Ovary (tissue), 9 donors: ENCODE data around the gene CARD9. TPM values are rescaled to one million over a fixed set of nuclear protein-coding genes. Genes with fewer than 3 reads are reported as not detected.

ENCODE experiments used
- DNase-seq, 5 donors: peaks; one replicate each; pipeline ENCODE4 v3.0.0-alpha.2; 2019 to 2020
- H3K27ac ChIP-seq, 2 donors: fragments of 200-600 bp; one replicate each; pipeline versions ENCODE4 v1.5.1 to v1.8.0; 2019 to 2022
- H3K27me3 ChIP-seq: fragments of 200-600 bp; one replicate; pipeline ENCODE4 v1.8.0; 2022
- H3K36me3 ChIP-seq: fragments of 200-600 bp; sonication (generic); one replicate; pipeline ENCODE4 v1.5.1; 2019
- H3K4me1 ChIP-seq: one replicate; pipeline ENCODE4 v1.8.1; 2013; ENCODE audit warnings: mild to moderate bottlenecking, moderate library complexity; ENCODE audit not compliant: insufficient read depth
- H3K4me3 ChIP-seq: fragments of 200-600 bp; sonication (generic); one replicate; pipeline ENCODE4 v1.5.1; 2017
- H3K9me3 ChIP-seq, 2 donors: fragments of 200-600 bp in 1 of 2; sonication (generic) in 1 of 2; one replicate each; pipeline versions ENCODE4 v1.5.1 to v1.8.1; 2013 to 2019; ENCODE audit warnings: mild to moderate bottlenecking in 1 of 2, moderate library complexity in 1 of 2
- EP300 ChIP-seq: sonication (generic); formaldehyde crosslinking; IDR thresholded peaks from one replicate; pipeline ENCODE4 v1.6.1; 2017; ENCODE audit warnings: antibody characterized with exemption
- POLR2A ChIP-seq: fragments of 450-650 bp; IDR thresholded peaks from one replicate; pipeline ENCODE4 v1.6.1; 2017; ENCODE audit warnings: antibody characterized with exemption, mild to moderate bottlenecking, moderate library complexity
- WGBS, 3 donors: extraction: QIAGEN DNeasy Blood & Tissue Kit in 1 of 3; methylation state at CpG; one replicate each; pipeline versions ENCODE4 v1.1.5 to v1.1.7; 2013 to 2017; 5-methylcytosine and 5-hydroxymethylcytosine counted together
- intact Hi-C, 4 donors: fragments of 100-400 bp; cut with DNase I; formaldehyde crosslinking; loops; one replicate each; pipeline versions ENCODE4 v1.11.0 to v1.15.1; 2022 to 2023
- polyA plus RNA-seq, 2 donors: library from polyadenylated mRNA; stranded (reverse); fragments of 200-250 nt in 1 of 2; fragments of 350-450 nt in 1 of 2; fragmentation: Illumina TruSeq in 1 of 2; extraction: RNeasy Lipid Tissue Mini Kit (QIAGEN cat#74804) in 1 of 2; gene quantifications; one replicate each; pipeline ENCODE4 v1.2.3, GENCODE V29; 2013 to 2014
- total RNA-seq, 7 donors: library from RNA; depleted of rRNA in 2 of 7; stranded (reverse); fragments of >200 nt in 2 of 7; fragmentation: NEBNext Ultra II Directional in 3 of 7; extraction: Animal tissue kit (Norgen Biotek cat#: 25700) in 3 of 7; gene quantifications; one replicate each; pipeline versions ENCODE4 v1.1.0 to v1.2.4, GENCODE V29; 2016 to 2023
- TF ChIP-seq, protein P1 (sequence below), 3 donors: fragments of 450-650 bp in 2 of 3; fragments of 200-600 bp in 1 of 3; IDR thresholded peaks; one replicate each; pipeline versions ENCODE4 v1.5.1 to v1.8.0; 2016 to 2022; ENCODE audit warnings: antibody characterized with exemption in 3 of 3, mild to moderate bottlenecking in 1 of 3
- donor health status: DM: no; HTN: no; CAD: no; lungs with moderate emphysema.
- donor health status: DM: no; HTN: no; CAD: no.
- donor health status: Bipolar disorder and iron deficiency.
- donor health status: DM: yes; HTN: yes; CAD: no.
- donor health status: DM: no; HTN: no; CAD: no.
- donor health status: DM: yes; HTN: yes; CAD: no.

CARD9 gene
- total and polyA plus RNA-seq, 9 donors = 0.48 to 3.5 (median 1.1) TPM; not detected in 1

GRCh38 chr9:136386018-136386417 is 12.5 kb upstream of the CARD9 start:
- H3K9me3 ChIP-seq = no peaks in the 10 kb centered on the region
- no peak for DNase-seq
- H3K27ac ChIP-seq = no peak overlapping the region
- intact Hi-C loops = loop anchor here in 1 of 4 donors (10.0 kb wide), 1 partner anchor 241 kb away; no protein-coding TSS in a partner anchor
- no peaks in the 10 kb centered on the region for H3K36me3 ChIP-seq
- TF ChIP-seq EP300 (no peak), POLR2A (no peak)
- TF ChIP-seq, protein P1, sequence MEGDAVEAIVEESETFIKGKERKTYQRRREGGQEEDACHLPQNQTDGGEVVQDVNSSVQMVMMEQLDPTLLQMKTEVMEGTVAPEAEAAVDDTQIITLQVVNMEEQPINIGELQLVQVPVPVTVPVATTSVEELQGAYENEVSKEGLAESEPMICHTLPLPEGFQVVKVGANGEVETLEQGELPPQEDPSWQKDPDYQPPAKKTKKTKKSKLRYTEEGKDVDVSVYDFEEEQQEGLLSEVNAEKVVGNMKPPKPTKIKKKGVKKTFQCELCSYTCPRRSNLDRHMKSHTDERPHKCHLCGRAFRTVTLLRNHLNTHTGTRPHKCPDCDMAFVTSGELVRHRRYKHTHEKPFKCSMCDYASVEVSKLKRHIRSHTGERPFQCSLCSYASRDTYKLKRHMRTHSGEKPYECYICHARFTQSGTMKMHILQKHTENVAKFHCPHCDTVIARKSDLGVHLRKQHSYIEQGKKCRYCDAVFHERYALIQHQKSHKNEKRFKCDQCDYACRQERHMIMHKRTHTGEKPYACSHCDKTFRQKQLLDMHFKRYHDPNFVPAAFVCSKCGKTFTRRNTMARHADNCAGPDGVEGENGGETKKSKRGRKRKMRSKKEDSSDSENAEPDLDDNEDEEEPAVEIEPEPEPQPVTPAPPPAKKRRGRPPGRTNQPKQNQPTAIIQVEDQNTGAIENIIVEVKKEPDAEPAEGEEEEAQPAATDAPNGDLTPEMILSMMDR (IDR thresholded peaks at IDR 0.05) = no peak
- no peaks in the 10 kb centered on the region for H3K4me1 ChIP-seq
- WGBS, 3 donors = 90 to 95% (median 91%) methylated on average over 13 of the region's 13 CpGs
- H3K4me3 ChIP-seq = no peak overlapping the region
- H3K27me3 ChIP-seq = no peaks in the 10 kb centered on the region

DNA sequence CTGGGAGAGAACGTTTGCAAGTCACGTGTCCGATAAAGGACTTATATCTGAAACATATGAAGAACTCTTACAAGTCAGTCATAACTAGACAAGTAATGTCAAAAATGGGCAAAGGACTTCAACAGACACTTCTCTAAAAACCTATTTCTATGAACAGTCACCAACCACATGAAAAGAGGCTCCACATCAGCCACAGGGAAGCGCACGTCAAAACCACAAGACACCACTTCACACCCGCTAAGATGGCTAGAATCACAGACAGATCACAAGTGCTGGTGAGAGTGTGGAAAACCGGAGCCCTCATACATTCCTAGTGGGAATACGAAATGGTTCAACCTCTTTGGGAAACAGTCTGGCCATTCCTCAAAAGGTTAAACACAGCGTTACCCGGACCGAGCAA is 11.5 kb upstream of the CARD9 start:
- H3K36me3 ChIP-seq = no peaks in the 10 kb centered on the region

DNA sequence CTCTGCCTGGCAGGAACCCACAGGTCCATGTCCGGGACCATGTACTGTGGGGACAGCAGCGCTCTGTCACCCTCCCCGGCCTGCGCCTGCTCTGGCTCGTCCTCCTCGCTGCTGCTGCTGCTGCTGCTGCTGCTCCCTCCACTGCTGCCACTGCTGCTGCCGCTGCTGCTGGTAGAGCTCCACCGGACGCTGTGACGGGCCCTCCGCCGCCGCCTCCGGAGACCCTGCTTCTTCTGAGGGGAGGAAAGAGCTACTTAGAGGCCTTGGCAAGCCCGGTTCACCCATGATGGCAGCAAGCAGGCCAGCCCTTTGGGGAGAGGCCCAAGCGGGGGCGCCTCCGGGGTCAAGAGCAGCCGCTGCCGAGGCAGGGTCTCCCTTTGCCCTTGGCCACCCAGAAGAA is 10.0 kb upstream of the CARD9 start:
- Histone ChIP-seq H3K4me1 (no peaks in the 10 kb centered on the region), H3K9me3 (no peaks in the 10 kb centered on the region), H3K4me3 (no peak overlapping the region), H3K36me3 (no peaks in the 10 kb centered on the region), H3K27ac (no peak overlapping the region), H3K27me3 (no peaks in the 10 kb centered on the region)
- intact Hi-C loops = loop anchor here in 1 of 4 donors (10.0 kb wide), 1 partner anchor 239 kb away; no protein-coding TSS in a partner anchor
- no peak for DNase-seq
- TF ChIP-seq, protein P1 (IDR thresholded peaks at IDR 0.05) = no peak
- TF ChIP-seq EP300 = no peak
- no peak for TF ChIP-seq POLR2A
- WGBS, 3 donors = 91 to 94% (median 92%) methylated on average over 20 of the region's 20 CpGs

More for the DNA sequence above, 11.5 kb upstream of the CARD9 start:
- H3K27ac ChIP-seq = no peak overlapping the region
- intact Hi-C loops = loop anchor here in 1 of 4 donors (10.0 kb wide), 1 partner anchor 240 kb away; no protein-coding TSS in a partner anchor
- H3K4me3 ChIP-seq = no peak overlapping the region
- DNase-seq = no peak
- no peaks in the 10 kb centered on the region for H3K4me1 ChIP-seq
- TF ChIP-seq POLR2A (no peak), EP300 (no peak)
- TF ChIP-seq, protein P1 (IDR thresholded peaks at IDR 0.05) = no peak
- 90 to 92% (median 92%) methylated on average over 11 of the region's 11 CpGs for WGBS, 3 donors
- H3K27me3 ChIP-seq = no peaks in the 10 kb centered on the region
- H3K9me3 ChIP-seq = no peaks in the 10 kb centered on the region

- no peaks in the 10 kb centered on the region for H3K27me3 ChIP-seq
- no peaks in the 10 kb centered on the region for H3K4me1 ChIP-seq
- no peak overlapping the region for H3K4me3 ChIP-seq
- DNase-seq = no peak
- no peaks in the 10 kb centered on the region for H3K36me3 ChIP-seq
- intact Hi-C loops = loop anchor here in 1 of 4 donors (10.0 kb wide), 1 partner anchor 237 kb away; no protein-coding TSS in a partner anchor
- TF ChIP-seq EP300 = no peak
- no peak for TF ChIP-seq POLR2A
- TF ChIP-seq, protein P1 (IDR thresholded peaks at IDR 0.05) = no peak
- no peaks in the 10 kb centered on the region for H3K9me3 ChIP-seq
- no peak overlapping the region for H3K27ac ChIP-seq
- 84 to 90% (median 88%) methylated on average over 21 to 25 of the region's 25 CpGs for WGBS, 3 donors
Observed at GRCh38 chr9:136381966-136382513, 8.6 kb upstream of the CARD9 start.
